Transverse colon (tissue), 4 donors: Measurements from ENCODE around the gene RPS19BP1. TPM values are rescaled to one million over a fixed set of nuclear protein-coding genes. Genes with fewer than 3 reads are reported as not detected.

Experiments
- DNase-seq: peaks from one replicate; pipeline ENCODE4 v3.0.0-alpha.2; 2019
- H3K27ac ChIP-seq, 4 donors: fragments of 200-600 bp; sonication (generic); 2 replicates each; pipeline ENCODE4 v1.5.1; 2016 to 2018; ENCODE audit warnings: inconsistent platforms in 4 of 4
- H3K27me3 ChIP-seq: fragments of 200-600 bp; sonication (generic); 2 replicates; pipeline ENCODE4 v1.5.1; 2017; ENCODE audit warnings: inconsistent platforms
- H3K36me3 ChIP-seq, 4 donors: fragments of 200-600 bp; sonication (generic); 2 replicates each; pipeline ENCODE4 v1.5.1; 2017 to 2019; ENCODE audit warnings: inconsistent platforms in 4 of 4
- H3K4me1 ChIP-seq, 4 donors: fragments of 200-600 bp; sonication (generic); 2 replicates each; pipeline ENCODE4 v1.5.1; 2017 to 2020; ENCODE audit warnings: inconsistent platforms in 4 of 4
- H3K4me3 ChIP-seq, 4 donors: fragments of 200-600 bp; sonication (generic); 1 replicate in 1 of 4; 2 replicates in 3 of 4; pipeline versions ENCODE4 v1.5.1 to v1.6.1; 2017 to 2019; ENCODE audit warnings: inconsistent platforms in 4 of 4
- H3K9me3 ChIP-seq, 2 donors: fragments of 200-600 bp; sonication (generic); 2 replicates each; pipeline ENCODE4 v1.5.1; 2017 to 2019; ENCODE audit warnings: inconsistent platforms in 2 of 2
- CTCF ChIP-seq, 5 experiments: fragments of 200-600 bp in 3 of 5; fragments of 450-650 bp in 2 of 5; sonication (generic) in 3 of 5; IDR thresholded peaks; 1 replicate in 2 of 5; 2 replicates in 3 of 5; pipeline ENCODE4 v1.5.1; 2016 to 2017; ENCODE audit warnings: antibody characterized with exemption in 5 of 5, inconsistent platforms in 3 of 5, mild to moderate bottlenecking in 2 of 5, moderate library complexity in 1 of 5
- EP300 ChIP-seq: sonication (generic); formaldehyde crosslinking; IDR thresholded peaks from one replicate; pipeline ENCODE4 v1.6.1; 2017; ENCODE audit warnings: antibody characterized with exemption, low read depth
- POLR2A ChIP-seq: fragments of 450-650 bp; IDR thresholded peaks from one replicate; pipeline ENCODE4 v1.6.1; 2016; ENCODE audit warnings: antibody characterized with exemption, mild to moderate bottlenecking, moderate library complexity
- POLR2AphosphoS5 ChIP-seq, 3 donors: sonication (generic); formaldehyde crosslinking; IDR thresholded peaks; one replicate each; pipeline ENCODE4 v1.6.1; 2016; ENCODE audit warnings: antibody characterized with exemption in 3 of 3
- WGBS, 2 donors: methylation state at CpG; one replicate each; pipeline ENCODE4 v1.1.5; 2018; ENCODE audit warnings: low coverage in 1 of 2; 5-methylcytosine and 5-hydroxymethylcytosine counted together
- in situ Hi-C, 4 donors: fragments of 200-750 bp; cut with MboI; loops; one replicate each; pipeline versions ENCODE4 v1.15.0 to v1.15.1; 2017; ENCODE audit warnings: low sequenced_read_pairs in 3 of 4, low pct_ligation_motif_present in 1 of 4, low pct_unique_long_range_greater_than_20kb in 1 of 4
- intact Hi-C: fragments of 100-400 bp; cut with DNase I; formaldehyde crosslinking; loops from one replicate; pipeline ENCODE4 v1.15.1; 2023; ENCODE audit warnings: low total_unique reads
- total RNA-seq, 4 donors: library from RNA; depleted of rRNA; stranded (reverse); fragments of >200 nt; gene quantifications; one replicate each; pipeline ENCODE4 v1.1.0, GENCODE V29; 2016

RPS19BP1 gene
- total RNA-seq, 4 donors from 2014 or later, result 20.5 to 153 (median 97.8) TPM

GRCh38 chr22:39558950-39559349, 26.4 kb upstream of the RPS19BP1 start:
- Histone ChIP-seq H3K9me3 (no peaks in the 10 kb centered on the region), H3K4me1 (peaks cover 6 to 13% (median 10%) of the 10 kb centered on the region in 4 donors), H3K36me3 (no peaks in the 10 kb centered on the region), H3K4me3 (no peak overlapping the region), H3K27ac (no peak overlapping the region), H3K27me3 (peaks cover 64% of the 10 kb centered on the region)
- TF ChIP-seq POLR2A (no peak), EP300 (no peak), CTCF (IDR thresholded peaks at IDR 0.05) (no peak), POLR2AphosphoS5 (IDR thresholded peaks at IDR 0.05) (no peak)
- intact Hi-C loops, result no loop called here
- DNase-seq, result no peak
- in situ Hi-C loops, result no loop called here
- WGBS, 2 donors, result 83% methylated on average over 14 of the region's 14 CpGs; no CpG with 5 or more reads in 1 of the 2 donors

GRCh38 chr22:39558254-39558727, 25.7 kb upstream of the RPS19BP1 start:
- in situ Hi-C loops (no loop called here), intact Hi-C loops (no loop called here)
- H3K9me3 ChIP-seq, result no peaks in the 10 kb centered on the region
- TF ChIP-seq POLR2A (no peak), CTCF (IDR thresholded peaks at IDR 0.05) (no peak), POLR2AphosphoS5 (IDR thresholded peaks at IDR 0.05) (no peak)
- no peak for DNase-seq
- peaks cover 6 to 13% (median 10%) of the 10 kb centered on the region in 4 donors for H3K4me1 ChIP-seq
- peaks cover 66% of the 10 kb centered on the region for H3K27me3 ChIP-seq
- H3K36me3 ChIP-seq, result no peaks in the 10 kb centered on the region
- no peak overlapping the region for H3K27ac ChIP-seq
- WGBS, 2 donors, result 19% methylated on average over 34 of the region's 34 CpGs; no CpG with 5 or more reads in 1 of the 2 donors
- peak overlapping the region in 1 of 4 donors; percentile 10 for H3K4me3 ChIP-seq

- peaks cover 71% of the 10 kb centered on the region for H3K27me3 ChIP-seq
- in situ Hi-C loops, result no loop called here
- no peak for DNase-seq
- H3K4me1 ChIP-seq, result peaks cover 6 to 13% (median 10%) of the 10 kb centered on the region in 4 donors
- H3K36me3 ChIP-seq, result no peaks in the 10 kb centered on the region
- no peak overlapping the region for H3K27ac ChIP-seq
- intact Hi-C loops, result no loop called here
- H3K4me3 ChIP-seq, result peak overlapping the region in 1 of 4 donors; percentile 34
- H3K9me3 ChIP-seq, result no peaks in the 10 kb centered on the region
- 12 to 17% methylated on average over 1 to 45 of the region's 72 CpGs for WGBS, 2 donors
- TF ChIP-seq CTCF (IDR thresholded peaks at IDR 0.05) (no peak), POLR2AphosphoS5 (IDR thresholded peaks at IDR 0.05) (no peak), POLR2A (no peak), EP300 (no peak)
Observed at GRCh38 chr22:39556970-39557841, 24.7 kb upstream of the RPS19BP1 start.

- Histone ChIP-seq H3K4me1 (peaks cover 6 to 13% (median 10%) of the 10 kb centered on the region in 4 donors), H3K27ac (no peak overlapping the region), H3K27me3 (peaks cover 76% of the 10 kb centered on the region), H3K4me3 (no peak overlapping the region), H3K9me3 (no peaks in the 10 kb centered on the region), H3K36me3 (no peaks in the 10 kb centered on the region)
- 70 to 72% methylated on average over 2 to 3 of the region's 3 CpGs for WGBS, 2 donors
- TF ChIP-seq CTCF (IDR thresholded peaks at IDR 0.05) (no peak), EP300 (no peak), POLR2AphosphoS5 (IDR thresholded peaks at IDR 0.05) (no peak), POLR2A (no peak)
- intact Hi-C loops, result no loop called here
- in situ Hi-C loops, result no loop called here
- DNase-seq, result no peak
Observed at GRCh38 chr22:39554151-39554550, 21.6 kb upstream of the RPS19BP1 start.
